Subcutaneous abdominal adipose tissue (tissue), 5 donors: ENCODE results near the gene MCTP1.
"Not testable (repeated sequence)": the region's sequence is repeated elsewhere in the genome, so short reads cannot be mapped to it uniquely, and the experiment has no call there.

Experiments
- H3K27ac ChIP-seq: one replicate; pipeline ENCODE4 v1.7.0; 2013; ENCODE audit warnings: low read depth, mild to moderate bottlenecking, inconsistent platforms, low read length, moderate library complexity
- H3K27me3 ChIP-seq, 5 donors: one replicate each; pipeline ENCODE4 v1.7.0; 2013; ENCODE audit warnings: low read length in 5 of 5, inconsistent platforms in 1 of 5; ENCODE audit not compliant: control insufficient read depth in 5 of 5, insufficient read depth in 4 of 5
- H3K36me3 ChIP-seq, 5 donors: one replicate each; pipeline ENCODE4 v1.7.0; 2013; ENCODE audit warnings: low read length in 5 of 5; ENCODE audit not compliant: control insufficient read depth in 5 of 5, insufficient read depth in 5 of 5
- H3K4me1 ChIP-seq, 5 donors: one replicate each; pipeline ENCODE4 v1.7.0; 2013; ENCODE audit warnings: low read length in 5 of 5, mild to moderate bottlenecking in 3 of 5, moderate library complexity in 1 of 5; ENCODE audit not compliant: control insufficient read depth in 5 of 5, insufficient read depth in 5 of 5
- H3K4me3 ChIP-seq, 5 donors: one replicate each; pipeline ENCODE4 v1.7.0; 2013; ENCODE audit warnings: low read length in 5 of 5, low read depth in 1 of 5
- H3K9ac ChIP-seq, 5 donors: one replicate each; pipeline ENCODE4 v1.7.0; 2013; ENCODE audit warnings: low read length in 5 of 5, mild to moderate bottlenecking in 4 of 5, moderate library complexity in 3 of 5
- H3K9me3 ChIP-seq, 5 donors: one replicate each; pipeline ENCODE4 v1.7.0; 2013; ENCODE audit warnings: low read length in 5 of 5; ENCODE audit not compliant: control insufficient read depth in 5 of 5
- donor health status: healthy.
- donor health status: healthy.
- donor health status: healthy.
- donor health status: healthy.
- donor health status: healthy.

Gene MCTP1

DNA sequence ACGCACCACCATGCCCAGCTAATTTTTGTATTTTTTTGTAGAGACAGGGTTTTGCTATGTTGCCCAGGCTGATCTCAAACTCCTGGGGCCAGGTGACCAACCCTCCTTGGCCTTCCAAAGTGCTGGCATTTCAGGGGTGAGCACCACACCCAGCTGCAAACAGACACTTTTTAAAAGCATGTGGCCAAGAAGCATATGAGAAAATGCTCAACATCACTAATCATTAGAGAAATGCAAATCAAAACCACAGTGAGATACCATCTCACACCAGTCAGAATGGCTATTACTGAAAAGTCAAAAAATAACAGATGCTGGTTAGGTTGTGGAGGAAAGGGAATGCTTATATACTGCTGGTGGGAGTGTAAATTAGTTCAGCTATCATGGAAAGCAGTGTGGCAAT lies 439.2 kb downstream of the MCTP1 start:
- H3K36me3 ChIP-seq, result peaks cover 2 to 10% (median 4%) of the 10 kb centered on the region in 5 donors
- H3K27ac ChIP-seq, H3K9ac ChIP-seq, H3K4me1 ChIP-seq, H3K9me3 ChIP-seq, H3K27me3 ChIP-seq, H3K4me3 ChIP-seq: not testable (repeated sequence)

DNA sequence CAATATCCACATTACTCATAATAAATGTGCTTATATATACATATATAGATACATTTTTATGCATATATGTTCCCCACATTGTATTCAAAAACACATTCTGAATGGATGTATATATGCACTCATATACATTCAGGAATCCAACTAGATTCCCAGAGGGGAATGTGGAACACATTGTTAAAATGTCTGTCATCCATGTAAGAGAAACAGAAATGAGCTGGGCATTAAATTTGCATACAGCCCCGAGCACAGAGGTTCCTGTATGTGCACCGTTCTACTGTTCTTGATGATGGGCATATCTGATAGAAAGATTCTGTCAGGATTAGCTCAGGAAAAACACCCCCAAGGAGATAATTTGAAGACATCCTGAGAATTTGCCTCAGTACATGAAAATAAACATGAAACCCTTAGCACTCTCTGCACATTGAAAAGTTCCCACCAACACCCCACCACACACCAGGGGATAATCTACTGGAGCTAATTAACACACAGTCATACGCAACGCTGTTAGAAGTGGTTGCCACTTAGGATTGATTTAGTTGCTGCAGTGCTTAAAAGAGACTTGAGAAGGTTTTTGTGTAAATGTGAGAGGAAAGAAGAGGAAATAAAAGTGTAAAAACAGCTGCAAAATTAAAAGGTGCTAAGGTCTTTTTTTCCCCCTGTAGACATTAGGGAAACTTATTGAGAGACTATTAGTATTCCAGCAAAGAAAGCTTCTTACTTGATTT lies 443.1 kb downstream of the MCTP1 start:
- Histone ChIP-seq H3K36me3 (peaks cover 2 to 6% (median 3%) of the 10 kb centered on the region in 5 donors), H3K27me3 (no peaks in the 10 kb centered on the region), H3K9ac (no peak overlapping the region), H3K9me3 (no peaks in the 10 kb centered on the region), H3K27ac (no peak overlapping the region), H3K4me3 (no peak overlapping the region), H3K4me1 (no peaks in the 10 kb centered on the region)

DNA sequence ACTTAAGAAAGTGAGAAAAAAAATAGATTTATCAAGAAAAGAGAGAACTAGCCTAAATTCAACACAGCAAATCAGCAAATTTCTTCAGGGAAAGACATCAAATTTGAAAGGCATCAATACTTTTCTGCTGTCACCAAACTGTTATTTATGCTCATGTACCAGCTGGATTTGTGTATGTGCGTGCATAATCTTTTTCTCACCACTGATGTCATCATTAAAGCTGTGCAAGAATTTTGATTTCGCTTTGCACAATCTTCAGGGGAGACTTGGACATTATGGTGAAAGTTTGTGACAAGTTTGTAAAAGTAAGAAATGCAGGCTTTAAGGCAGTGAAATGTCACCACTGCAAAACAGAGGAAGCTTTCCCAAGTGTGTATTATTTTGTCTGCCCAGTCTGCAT lies 451.0 kb downstream of the MCTP1 start:
- Histone ChIP-seq H3K27me3 (no peaks in the 10 kb centered on the region), H3K27ac (no peak overlapping the region)

DNA sequence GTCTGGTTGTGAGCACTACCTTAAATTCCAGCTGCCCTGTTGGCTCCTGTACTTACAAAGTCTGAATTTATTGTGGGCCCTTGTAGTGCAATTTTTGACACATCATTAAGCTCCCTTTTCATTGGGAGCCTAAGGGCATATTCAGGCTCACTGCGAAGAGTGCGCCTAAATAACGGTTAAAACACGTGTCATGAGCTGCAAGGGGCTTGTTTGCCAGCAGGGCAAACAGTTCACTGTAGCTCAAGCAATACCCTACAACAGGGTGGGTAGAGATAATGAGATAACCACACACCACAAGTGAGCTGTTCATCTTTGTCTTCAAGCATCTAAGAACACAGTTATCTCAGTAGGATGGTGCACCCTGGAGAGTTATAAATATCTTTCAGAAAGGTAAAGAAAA lies 452.2 kb downstream of the MCTP1 start:
- no peak overlapping the region for H3K9ac ChIP-seq
- H3K9me3 ChIP-seq, result no peaks in the 10 kb centered on the region
- H3K27me3 ChIP-seq, result no peaks in the 10 kb centered on the region
- H3K4me1 ChIP-seq, result no peaks in the 10 kb centered on the region
- H3K36me3 ChIP-seq, result peaks cover 0 to 26% (median 10%) of the 10 kb centered on the region in 5 donors
- no peak overlapping the region for H3K4me3 ChIP-seq
- H3K27ac ChIP-seq, result no peak overlapping the region

More for the DNA sequence above, 451.0 kb downstream of the MCTP1 start:
- Histone ChIP-seq H3K36me3 (peaks cover 0 to 21% (median 6%) of the 10 kb centered on the region in 5 donors), H3K9me3 (no peaks in the 10 kb centered on the region), H3K9ac (no peak overlapping the region), H3K4me1 (no peaks in the 10 kb centered on the region), H3K4me3 (no peak overlapping the region)

DNA sequence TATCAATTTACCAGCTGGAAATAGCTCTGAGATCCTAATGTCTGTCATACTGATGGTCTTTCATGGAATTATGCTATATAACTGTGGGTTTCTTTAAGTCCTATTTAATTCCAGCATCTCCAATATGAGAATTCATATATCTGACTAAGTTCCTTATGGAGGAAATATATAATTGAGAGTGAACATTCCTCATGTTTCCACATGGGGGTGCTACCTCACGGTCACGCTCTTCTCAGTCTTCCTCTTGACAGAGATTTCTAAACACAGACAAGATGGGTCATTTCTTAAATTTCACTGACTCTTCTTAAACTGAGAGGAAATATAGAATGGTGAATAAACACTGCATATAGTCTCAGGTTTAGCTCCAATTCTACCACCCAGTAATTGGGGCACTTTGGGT lies 454.4 kb downstream of the MCTP1 start:
- H3K9me3 ChIP-seq, result no peaks in the 10 kb centered on the region
- H3K27ac ChIP-seq, result no peak overlapping the region
- no peak overlapping the region for H3K9ac ChIP-seq
- no peaks in the 10 kb centered on the region for H3K27me3 ChIP-seq
- H3K4me3 ChIP-seq, result no peak overlapping the region
- H3K36me3 ChIP-seq, result peaks cover 0 to 26% (median 10%) of the 10 kb centered on the region in 5 donors
- no peaks in the 10 kb centered on the region for H3K4me1 ChIP-seq

DNA sequence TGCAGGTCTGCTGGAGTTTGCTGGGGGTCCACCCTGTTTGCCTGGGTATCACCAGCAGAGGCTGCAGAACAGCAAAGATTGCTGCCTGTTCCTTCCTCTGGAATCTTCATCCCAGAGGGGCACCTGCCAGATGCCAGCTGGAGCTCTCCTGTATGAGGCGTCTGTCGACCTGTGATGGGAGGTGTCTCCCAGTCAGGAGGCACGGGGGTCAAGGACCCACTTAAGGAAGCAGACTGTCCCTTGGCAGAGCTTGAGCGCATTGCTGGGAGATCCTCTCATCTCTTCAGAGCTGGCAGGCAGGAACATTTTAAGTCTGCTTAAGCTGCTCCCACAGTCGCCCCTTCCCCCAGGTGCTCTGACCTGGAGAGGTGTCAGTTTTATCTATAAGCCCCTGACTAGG lies 456.7 kb downstream of the MCTP1 start:
- peaks cover 0 to 18% (median 6%) of the 10 kb centered on the region in 5 donors for H3K36me3 ChIP-seq
- not testable (repeated sequence) for H3K27me3 ChIP-seq, H3K4me3 ChIP-seq, H3K9ac ChIP-seq, H3K4me1 ChIP-seq, H3K9me3 ChIP-seq, H3K27ac ChIP-seq

DNA sequence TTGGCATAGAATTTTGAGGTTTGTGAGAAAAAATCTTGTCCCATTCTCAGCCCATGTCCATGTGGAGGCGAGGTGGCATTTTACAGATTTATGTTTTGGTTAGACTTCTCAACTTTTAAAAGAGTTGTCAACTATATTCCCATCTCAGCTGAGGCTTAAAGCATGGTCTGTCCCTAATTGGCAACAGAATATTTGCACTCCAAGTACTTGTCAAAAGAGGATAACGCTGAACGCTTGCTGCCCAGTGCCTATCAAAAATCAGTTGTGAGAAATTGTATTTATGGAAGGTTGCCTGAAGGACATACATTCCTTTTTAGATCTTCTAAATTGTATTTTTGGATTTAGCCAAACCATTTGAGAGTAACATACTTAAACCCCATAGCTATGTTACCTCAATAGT lies 464.4 kb downstream of the MCTP1 start:
- H3K4me3 ChIP-seq, result no peak overlapping the region
- H3K27me3 ChIP-seq, result no peaks in the 10 kb centered on the region

DNA sequence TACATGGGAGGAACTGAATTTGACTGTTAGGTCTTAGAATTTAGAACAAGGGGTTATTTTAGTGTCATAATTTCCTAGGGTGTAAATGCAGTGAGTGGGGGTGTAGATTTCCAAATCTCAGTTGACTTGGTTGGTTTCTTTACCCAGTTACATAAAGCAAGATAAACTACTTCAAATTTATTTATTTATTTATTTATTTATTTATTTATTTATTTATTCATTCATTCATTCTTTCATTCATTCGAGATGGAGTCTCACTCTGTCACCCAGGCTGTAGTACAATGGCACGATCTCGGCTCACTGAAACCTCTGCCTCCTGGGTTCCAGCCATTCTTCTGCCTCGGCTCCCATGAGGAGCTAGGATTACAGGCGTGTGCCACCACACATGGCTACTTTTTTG lies 466.0 kb downstream of the MCTP1 start:
- H3K9me3 ChIP-seq, result peaks cover 0 to 2% (median 0%) of the 10 kb centered on the region in 5 donors
- no peaks in the 10 kb centered on the region for H3K36me3 ChIP-seq
- H3K27me3 ChIP-seq, result no peaks in the 10 kb centered on the region
- no peak overlapping the region for H3K27ac ChIP-seq
- H3K4me3 ChIP-seq, result no peak overlapping the region
- no peaks in the 10 kb centered on the region for H3K4me1 ChIP-seq
- H3K9ac ChIP-seq, result no peak overlapping the region

More for the DNA sequence above, 464.4 kb downstream of the MCTP1 start:
- H3K4me1 ChIP-seq, result no peaks in the 10 kb centered on the region
- H3K27ac ChIP-seq, result no peak overlapping the region
- no peaks in the 10 kb centered on the region for H3K36me3 ChIP-seq
- no peak overlapping the region for H3K9ac ChIP-seq
- H3K9me3 ChIP-seq, result peaks cover 0 to 2% (median 0%) of the 10 kb centered on the region in 5 donors

DNA sequence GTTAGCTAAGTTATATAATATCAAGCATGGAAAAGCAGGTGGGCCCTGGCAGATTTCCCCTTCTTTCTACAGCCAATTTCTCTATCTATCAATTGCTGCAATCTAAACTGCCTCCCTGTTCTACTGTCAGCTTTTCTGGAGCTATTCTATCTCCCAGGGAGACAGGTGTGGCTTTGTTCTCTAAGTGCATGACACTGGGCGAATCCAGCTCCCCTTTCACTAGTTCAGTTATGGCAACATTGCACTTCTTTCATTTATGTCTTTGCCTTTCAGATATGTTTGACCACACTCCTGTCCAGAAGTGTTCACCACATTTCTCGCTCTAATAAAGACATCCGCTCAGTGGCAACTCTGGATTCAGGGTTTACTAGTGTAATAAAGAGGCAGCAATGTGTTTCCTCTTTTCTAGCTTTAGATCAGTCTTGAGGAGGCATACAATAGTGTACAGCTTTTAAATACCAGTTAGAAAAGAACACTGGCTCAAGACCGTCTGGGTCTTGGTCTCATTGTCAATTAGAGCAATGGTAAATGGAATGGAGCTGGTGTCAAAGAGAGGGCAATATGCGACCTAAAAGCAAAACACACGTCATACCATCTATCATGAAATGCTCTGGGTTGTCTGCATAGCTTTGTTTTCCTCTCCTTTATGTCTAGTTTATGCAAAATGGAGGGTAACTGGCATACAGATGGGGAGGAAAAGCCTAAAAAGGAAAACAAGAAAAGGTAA lies 469.4 kb downstream of the MCTP1 start:
- no peak overlapping the region for H3K27ac ChIP-seq
- no peaks in the 10 kb centered on the region for H3K27me3 ChIP-seq
- no peak overlapping the region for H3K4me3 ChIP-seq
- H3K4me1 ChIP-seq, result no peaks in the 10 kb centered on the region
- H3K36me3 ChIP-seq, result no peaks in the 10 kb centered on the region
- no peak overlapping the region for H3K9ac ChIP-seq
- no peaks in the 10 kb centered on the region for H3K9me3 ChIP-seq

DNA sequence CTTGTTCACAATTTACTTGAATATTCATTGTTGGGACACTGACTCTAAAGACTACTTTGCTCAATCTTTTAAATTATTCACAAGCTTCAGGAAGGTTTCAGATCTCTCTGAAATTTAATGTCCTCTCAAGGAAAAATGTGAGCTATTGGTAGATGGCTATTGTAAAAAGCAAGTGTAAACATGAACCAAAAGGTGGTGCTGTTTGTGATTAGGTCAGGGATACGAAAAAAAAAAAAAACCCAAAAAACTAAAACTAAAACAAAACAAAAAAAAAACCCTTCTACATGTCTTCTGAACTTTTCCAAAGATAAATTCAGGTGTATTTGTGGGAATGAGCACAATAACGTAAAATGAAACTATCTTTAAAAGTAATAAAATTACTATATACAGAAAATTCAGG lies 472.7 kb downstream of the MCTP1 start:
- H3K27me3 ChIP-seq, result no peaks in the 10 kb centered on the region
- no peaks in the 10 kb centered on the region for H3K9me3 ChIP-seq
- no peak overlapping the region for H3K4me3 ChIP-seq
- H3K27ac ChIP-seq, result no peak overlapping the region
- no peak overlapping the region for H3K9ac ChIP-seq
- H3K36me3 ChIP-seq, result no peaks in the 10 kb centered on the region
- H3K4me1 ChIP-seq, result no peaks in the 10 kb centered on the region
